Lower leg skin (tissue), 4 donors: ENCODE measurements around the gene FGFRL1. TPM values are rescaled to one million over a fixed set of nuclear protein-coding genes. Genes with fewer than 3 reads are reported as not detected.

Experiments used
- DNase-seq, 2 donors: peaks; one replicate each; pipeline ENCODE4 v3.0.0-alpha.2; 2019; ENCODE audit warnings: low spot score in 2 of 2
- H3K4me3 ChIP-seq: fragments of 200-600 bp; sonication (generic); 2 replicates; pipeline ENCODE4 v1.5.1; 2017; ENCODE audit warnings: mild to moderate bottlenecking, low read depth; ENCODE audit not compliant: poor library complexity, severe bottlenecking
- POLR2A ChIP-seq, 2 donors: fragments of 450-650 bp; IDR thresholded peaks; one replicate each; pipeline ENCODE4 v1.6.1; 2016 to 2017; ENCODE audit warnings: antibody characterized with exemption in 2 of 2, mild to moderate bottlenecking in 1 of 2, moderate library complexity in 1 of 2
- WGBS, 2 donors: methylation state at CpG; one replicate each; pipeline ENCODE4 v1.1.5; 2018; 5-methylcytosine and 5-hydroxymethylcytosine counted together
- intact Hi-C: fragments of 100-400 bp; cut with DNase I; formaldehyde crosslinking; loops from one replicate; pipeline ENCODE4 v1.15.0; 2023; ENCODE audit warnings: low total_unique reads
- total RNA-seq, 4 donors: library from RNA; depleted of rRNA; stranded (reverse); fragments of >200 nt; gene quantifications; one replicate each; pipeline ENCODE4 v1.1.0, GENCODE V29; 2016
- TF ChIP-seq, protein P1 (sequence below), 3 donors: fragments of 450-650 bp; IDR thresholded peaks; one replicate each; pipeline ENCODE4 v1.5.1; 2016; ENCODE audit warnings: antibody characterized with exemption in 3 of 3, mild to moderate bottlenecking in 3 of 3, moderate library complexity in 2 of 3

Gene FGFRL1
- total RNA-seq, 4 donors from 2014 or later, result 7.4 to 13.7 (median 10.7) TPM

DNA sequence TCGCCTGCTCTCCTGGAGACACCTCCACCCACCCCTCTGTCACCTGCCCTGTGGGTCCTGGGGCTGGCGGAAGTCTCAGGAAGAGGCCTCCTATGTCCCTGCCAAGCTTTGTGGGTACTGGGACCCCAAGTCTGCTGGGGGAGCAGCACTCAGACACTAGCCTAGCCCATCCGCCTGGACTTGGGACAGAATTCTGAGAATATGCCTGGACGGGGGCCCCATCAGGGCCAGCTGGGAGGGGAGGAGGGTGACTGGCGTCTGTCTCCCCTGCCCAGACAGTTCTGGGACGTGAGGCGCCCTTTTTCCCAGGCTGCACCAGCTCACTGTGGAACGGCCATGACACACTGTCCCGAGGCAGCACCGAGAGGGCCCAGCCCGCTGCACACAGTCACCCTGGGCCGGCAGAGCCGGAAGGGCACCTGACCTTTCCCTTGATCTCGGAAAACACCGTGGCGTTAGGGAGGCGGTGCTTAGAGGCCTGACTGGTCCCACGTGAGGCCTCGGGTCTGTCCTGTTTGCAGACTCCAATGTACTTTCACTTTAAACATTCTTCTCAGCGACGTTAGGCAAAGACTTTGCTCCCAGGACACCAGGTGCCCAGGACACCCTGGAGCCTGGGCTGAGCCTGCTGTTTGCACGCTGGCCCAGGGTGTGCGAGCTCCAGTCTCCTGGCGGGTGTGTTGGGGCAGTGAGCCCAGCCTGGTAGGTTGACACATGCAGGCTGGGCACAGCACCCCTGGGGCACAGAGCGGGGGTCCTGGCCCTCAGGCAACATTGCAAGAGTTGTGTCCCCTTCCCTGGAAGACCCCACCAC is 18.9 kb upstream of the FGFRL1 start:
- TF ChIP-seq, protein P1, sequence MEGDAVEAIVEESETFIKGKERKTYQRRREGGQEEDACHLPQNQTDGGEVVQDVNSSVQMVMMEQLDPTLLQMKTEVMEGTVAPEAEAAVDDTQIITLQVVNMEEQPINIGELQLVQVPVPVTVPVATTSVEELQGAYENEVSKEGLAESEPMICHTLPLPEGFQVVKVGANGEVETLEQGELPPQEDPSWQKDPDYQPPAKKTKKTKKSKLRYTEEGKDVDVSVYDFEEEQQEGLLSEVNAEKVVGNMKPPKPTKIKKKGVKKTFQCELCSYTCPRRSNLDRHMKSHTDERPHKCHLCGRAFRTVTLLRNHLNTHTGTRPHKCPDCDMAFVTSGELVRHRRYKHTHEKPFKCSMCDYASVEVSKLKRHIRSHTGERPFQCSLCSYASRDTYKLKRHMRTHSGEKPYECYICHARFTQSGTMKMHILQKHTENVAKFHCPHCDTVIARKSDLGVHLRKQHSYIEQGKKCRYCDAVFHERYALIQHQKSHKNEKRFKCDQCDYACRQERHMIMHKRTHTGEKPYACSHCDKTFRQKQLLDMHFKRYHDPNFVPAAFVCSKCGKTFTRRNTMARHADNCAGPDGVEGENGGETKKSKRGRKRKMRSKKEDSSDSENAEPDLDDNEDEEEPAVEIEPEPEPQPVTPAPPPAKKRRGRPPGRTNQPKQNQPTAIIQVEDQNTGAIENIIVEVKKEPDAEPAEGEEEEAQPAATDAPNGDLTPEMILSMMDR (IDR thresholded peaks at IDR 0.05), result no peak
- TF ChIP-seq POLR2A (IDR thresholded peaks at IDR 0.05), result no peak
- 66 to 71% methylated on average over 17 to 25 of the region's 25 CpGs for WGBS, 2 donors
- intact Hi-C loops, result no loop called here
- H3K4me3 ChIP-seq, result no peak overlapping the region
- DNase-seq, result no peak

DNA sequence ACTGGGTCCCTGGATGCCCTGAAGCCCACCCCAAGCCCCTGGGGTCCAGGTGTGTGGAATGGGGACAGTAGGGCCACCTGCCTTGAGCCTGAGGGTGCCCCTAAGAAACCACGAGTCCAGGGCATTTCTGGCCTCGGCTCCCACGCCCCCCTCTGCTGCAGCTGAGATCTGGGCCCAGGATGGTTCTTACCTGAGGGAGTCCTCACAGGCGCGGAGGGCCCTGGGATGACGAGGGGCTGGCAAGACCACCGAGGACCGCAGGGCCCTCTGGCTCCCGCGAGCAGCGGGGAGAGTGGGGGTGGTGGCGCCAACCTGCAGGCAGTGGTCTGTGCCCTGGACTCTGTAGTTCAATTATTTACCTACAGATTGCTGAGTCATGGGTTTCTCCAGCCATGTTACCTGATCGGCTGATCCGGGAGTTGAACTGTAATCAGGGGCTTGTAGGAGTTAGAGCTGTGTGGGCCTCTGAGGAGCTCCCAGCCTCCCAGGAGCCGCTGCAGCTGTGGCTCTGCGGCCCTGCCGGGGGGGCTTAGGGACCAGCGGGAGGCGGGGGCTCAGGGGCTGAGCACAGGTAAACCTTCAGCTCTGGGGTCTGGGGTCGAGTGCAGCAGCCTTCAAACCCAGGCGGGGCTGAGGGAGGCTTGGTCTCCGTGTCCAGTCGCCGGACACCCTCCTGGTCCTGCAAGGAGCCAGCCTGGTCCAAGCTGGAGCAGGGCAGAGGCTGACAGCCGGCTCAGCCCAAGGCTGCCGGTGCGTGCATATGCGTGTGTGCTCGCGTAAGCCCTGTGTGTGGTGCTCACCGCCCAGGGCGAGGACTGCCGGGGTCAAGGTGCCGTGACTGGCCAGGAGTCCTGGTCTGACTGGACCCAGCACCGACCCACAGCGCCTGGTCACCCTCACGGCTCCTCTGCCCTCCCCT is 18.1 kb upstream of the FGFRL1 start, which contains the start of gene SLC26A1:
SLC26A1 (minus strand) TSS at position 294 of the 919 bp plus-strand sequence. CDS start 1,701 bp downstream, outside the sequence.
- 85 to 94% methylated on average over 28 to 36 of the region's 37 CpGs for WGBS, 2 donors
- intact Hi-C loops, result no loop called here
- no peak within 1 kb of the TSS for H3K4me3 ChIP-seq
- DNase-seq, result no peak
- TF ChIP-seq, protein P1 (IDR thresholded peaks at IDR 0.05), result no peak

DNA sequence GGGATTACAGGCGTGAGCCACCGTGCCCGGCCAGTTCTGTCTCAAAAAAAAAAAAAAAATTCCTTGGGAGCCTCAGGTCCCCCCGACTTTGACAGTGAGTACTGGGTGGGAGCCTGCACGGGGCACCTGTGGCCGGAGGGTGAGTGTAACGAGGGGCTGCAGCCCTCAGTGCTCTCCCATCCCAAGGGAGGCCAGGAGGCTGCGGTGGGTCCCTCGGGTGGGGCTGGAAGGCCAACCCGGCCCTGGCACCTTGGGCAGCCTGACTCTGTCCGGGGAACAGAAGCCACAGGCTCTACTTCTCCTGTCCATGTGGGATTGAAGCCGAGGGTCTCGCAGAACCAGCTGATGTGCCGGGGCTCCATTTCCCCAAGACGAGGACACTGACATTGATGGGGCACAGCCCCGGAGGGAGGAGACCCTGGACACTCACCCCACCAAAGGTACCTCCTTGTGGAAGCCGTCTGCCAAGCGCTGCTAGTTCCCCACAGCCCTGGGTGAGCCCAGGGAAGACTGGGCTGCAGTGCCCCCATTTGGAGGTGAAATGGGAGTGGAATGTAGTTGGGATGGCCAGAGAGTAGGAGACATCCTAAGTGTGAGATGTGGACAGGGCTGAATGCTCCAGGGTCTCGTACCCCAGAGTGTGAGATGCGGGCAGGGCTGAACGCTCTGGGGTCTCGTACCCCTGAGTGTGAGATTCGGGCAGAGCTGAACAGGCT is 16.0 kb upstream of the FGFRL1 start:
- TF ChIP-seq, protein P1 (IDR thresholded peaks at IDR 0.05), result no peak
- TF ChIP-seq POLR2A (IDR thresholded peaks at IDR 0.05), result no peak
- 82 to 90% methylated on average over 16 to 23 of the region's 23 CpGs for WGBS, 2 donors
- DNase-seq, result no peak
- H3K4me3 ChIP-seq, result no peak overlapping the region
- intact Hi-C loops, result no loop called here

DNA sequence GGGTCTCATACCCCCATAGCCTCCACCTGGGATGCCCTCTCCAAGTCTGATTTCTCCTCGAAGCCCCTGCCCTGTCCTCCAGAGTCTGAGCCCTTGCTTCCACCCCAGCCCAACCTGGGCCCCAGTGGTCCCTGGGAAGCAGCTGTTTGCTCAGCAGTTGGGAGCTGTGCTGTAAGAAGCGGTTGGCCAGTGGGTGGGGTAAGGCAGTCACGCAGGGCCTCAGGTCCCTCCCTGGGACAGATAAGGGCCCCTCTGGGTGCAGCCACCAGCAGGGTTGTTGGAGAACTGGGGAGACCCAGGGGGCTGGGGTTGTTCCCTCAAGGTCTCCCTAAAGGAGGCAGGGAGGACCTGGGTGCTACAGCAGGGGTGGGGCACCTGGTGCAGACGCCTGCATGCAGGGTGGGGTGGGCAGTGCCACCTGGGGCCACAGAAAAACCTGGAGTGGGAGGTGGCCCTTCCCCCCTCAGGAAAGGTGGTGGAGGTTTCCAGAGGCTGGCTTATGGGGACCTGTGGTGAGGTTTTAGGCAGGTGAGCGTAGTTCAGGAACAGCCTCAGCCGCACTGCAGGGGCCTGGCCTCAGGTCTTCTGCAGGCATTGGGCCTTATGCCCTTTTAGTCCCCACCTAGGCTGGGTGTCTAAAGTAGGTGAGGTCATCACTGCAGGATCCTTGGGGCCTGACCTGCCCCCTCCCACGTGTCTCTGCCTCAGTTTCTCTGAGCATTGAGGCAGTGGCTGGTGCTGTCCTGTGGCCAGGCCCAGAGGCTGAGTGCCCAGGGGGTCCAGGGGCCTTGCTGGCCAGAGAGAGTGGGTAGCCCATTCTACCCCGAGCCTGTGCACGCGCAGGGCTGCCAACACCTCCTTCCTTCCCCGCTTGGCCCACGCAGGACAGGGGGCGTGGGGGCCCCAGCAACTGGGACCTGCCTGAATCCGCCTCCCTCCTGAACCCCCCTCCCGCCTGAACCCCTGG is 15.1 kb upstream of the FGFRL1 start:
- DNase-seq, result no peak
- intact Hi-C loops, result no loop called here
- H3K4me3 ChIP-seq, result no peak overlapping the region
- 53 to 54% methylated on average over 12 to 13 of the region's 15 CpGs for WGBS, 2 donors
- TF ChIP-seq, protein P1 (IDR thresholded peaks at IDR 0.05), result no peak
- TF ChIP-seq POLR2A (IDR thresholded peaks at IDR 0.05), result no peak

DNA sequence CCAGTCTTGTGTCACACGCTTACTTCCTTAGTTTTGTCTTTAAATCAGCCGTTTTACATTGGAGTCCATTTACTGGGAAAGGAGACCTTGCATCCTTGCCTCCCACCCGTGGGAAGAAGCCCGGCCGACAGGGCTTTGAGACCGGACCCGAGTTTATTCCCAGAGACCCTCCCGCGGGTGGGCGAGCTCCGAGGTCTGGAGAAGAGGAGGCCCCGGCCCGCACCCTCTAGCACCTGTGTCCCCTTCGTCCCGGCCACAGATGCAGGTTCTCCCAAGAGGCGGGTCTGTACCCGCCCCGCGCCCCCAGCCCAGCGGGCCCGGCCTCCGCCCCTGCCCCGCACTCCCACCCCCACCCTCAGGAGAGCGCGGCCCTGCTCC is 14.4 kb upstream of the FGFRL1 start:
- DNase-seq, result no peak
- intact Hi-C loops, result no loop called here
- WGBS, 2 donors, result 5 to 8% methylated on average over 14 to 15 of the region's 25 CpGs
- no peak for TF ChIP-seq POLR2A (IDR thresholded peaks at IDR 0.05)
- TF ChIP-seq, protein P1 (IDR thresholded peaks at IDR 0.05), result no peak
- H3K4me3 ChIP-seq, result no peak overlapping the region
